Measurements from ENCODE around the gene SULT1A2. TPM values are rescaled to one million over a fixed set of nuclear protein-coding genes. Genes with fewer than 3 reads are reported as not detected.
"Not testable (repeated sequence)": the region's sequence is repeated elsewhere in the genome, so short reads cannot be mapped to it uniquely, and the experiment has no call there.

The SULT1A2 gene
- total RNA-seq, 2 donors from 2014 or later, result 0.96 to 3.1 TPM

DNA sequence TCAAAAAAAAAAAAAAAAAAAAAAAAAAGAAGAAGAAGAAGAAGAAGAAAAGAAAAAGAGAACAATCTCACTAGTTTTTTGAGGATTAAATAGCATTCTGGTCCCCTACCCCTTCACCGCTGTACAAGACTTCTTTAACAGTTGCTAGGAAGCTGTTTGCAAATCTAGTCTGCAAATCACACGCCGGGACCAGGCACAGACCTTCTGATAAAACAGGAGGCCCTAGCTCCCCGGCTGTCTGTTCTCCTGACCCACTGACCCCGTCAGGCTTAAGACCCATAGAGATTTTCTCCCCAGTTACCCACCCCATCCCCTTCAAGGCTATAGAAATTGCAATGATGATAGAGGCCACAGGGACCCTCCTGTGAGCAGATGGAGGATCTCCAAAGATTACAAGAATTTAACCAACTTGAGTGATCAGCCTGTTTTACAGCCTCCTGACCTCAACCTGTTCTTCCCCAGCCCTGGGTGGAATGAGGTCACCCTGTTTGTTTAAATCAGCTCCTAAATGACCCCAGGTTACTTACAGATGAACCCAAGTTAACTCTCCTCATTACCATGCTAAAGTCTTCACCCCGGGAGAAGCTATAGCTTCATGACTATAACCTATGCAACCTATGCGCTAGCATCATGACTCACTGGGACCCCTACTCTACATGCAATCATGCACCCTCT lies 24.8 kb upstream of the SULT1A2 start:
- Histone ChIP-seq H3K27ac (no peak overlapping the region), H3K4me1 (replicated peaks) (no peaks in the 10 kb centered on the region), H3K27me3 (replicated peaks; ENCODE audit: insufficient read depth) (no peaks in the 10 kb centered on the region), H3K4me3 (no peak overlapping the region), H3K36me3 (no peaks in the 10 kb centered on the region), H3K9me3 (no peaks in the 10 kb centered on the region)
- intact Hi-C loops (cut with DNase I), result no loop called here
- TF ChIP-seq, protein P1, sequence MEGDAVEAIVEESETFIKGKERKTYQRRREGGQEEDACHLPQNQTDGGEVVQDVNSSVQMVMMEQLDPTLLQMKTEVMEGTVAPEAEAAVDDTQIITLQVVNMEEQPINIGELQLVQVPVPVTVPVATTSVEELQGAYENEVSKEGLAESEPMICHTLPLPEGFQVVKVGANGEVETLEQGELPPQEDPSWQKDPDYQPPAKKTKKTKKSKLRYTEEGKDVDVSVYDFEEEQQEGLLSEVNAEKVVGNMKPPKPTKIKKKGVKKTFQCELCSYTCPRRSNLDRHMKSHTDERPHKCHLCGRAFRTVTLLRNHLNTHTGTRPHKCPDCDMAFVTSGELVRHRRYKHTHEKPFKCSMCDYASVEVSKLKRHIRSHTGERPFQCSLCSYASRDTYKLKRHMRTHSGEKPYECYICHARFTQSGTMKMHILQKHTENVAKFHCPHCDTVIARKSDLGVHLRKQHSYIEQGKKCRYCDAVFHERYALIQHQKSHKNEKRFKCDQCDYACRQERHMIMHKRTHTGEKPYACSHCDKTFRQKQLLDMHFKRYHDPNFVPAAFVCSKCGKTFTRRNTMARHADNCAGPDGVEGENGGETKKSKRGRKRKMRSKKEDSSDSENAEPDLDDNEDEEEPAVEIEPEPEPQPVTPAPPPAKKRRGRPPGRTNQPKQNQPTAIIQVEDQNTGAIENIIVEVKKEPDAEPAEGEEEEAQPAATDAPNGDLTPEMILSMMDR (IDR thresholded peaks at IDR 0.05), result no peak
- no peak for TF ChIP-seq POLR2A (IDR thresholded peaks at IDR 0.05)
- no peak for TF ChIP-seq POLR2AphosphoS5 (IDR thresholded peaks at IDR 0.05)
- no peak for DNase-seq (ENCODE audit: low spot score)
- 75% methylated on average over 7 of the region's 7 CpGs for WGBS

DNA sequence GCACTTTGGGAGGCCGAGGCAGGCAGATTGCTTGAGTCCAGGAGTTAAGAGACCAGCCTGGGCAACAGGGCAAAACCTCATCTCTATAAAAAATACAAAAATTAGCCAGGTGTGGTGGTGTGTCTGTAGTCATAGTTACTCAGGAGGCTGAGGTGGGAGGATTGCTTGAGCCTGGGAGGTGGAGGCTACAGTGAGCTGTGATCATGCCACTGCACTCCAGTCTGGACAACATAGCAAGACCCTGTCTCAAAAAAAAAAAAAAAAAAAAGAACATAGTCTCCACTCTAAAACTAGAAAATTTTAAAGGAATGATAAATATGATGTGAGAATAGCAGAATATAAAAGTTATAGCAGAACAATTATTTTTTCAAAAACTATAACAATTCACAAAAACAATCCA lies 23.5 kb upstream of the SULT1A2 start:
- DNase-seq (ENCODE audit: low spot score); H3K36me3 ChIP-seq; H3K9me3 ChIP-seq; H3K4me1 ChIP-seq (replicated peaks); intact Hi-C loops (cut with DNase I); H3K27me3 ChIP-seq (replicated peaks; ENCODE audit: insufficient read depth); H3K27ac ChIP-seq; H3K4me3 ChIP-seq: not testable (repeated sequence)
- 76% methylated on average over 1 of the region's 1 CpG for WGBS

DNA sequence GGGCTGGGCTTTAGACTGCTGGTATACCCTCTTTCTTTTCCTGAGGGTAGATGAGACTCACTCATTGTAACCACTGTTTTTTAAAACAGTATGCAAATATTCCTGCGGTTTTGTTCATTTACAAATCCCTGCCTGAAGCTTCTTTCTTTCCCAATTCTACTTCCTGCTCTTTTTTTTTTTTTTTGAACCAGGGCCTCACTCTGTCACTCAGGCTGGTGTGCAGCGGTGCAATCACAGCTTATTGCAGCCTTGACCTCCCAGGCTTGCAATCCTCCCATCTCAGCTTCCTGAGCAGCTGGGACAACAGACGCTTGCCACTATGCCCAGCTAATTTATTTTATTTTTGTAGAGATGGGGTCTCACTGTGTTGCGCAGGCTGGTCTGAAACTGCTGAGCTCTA lies 21.0 kb upstream of the SULT1A2 start:
- Histone ChIP-seq H3K27ac (no peak overlapping the region), H3K36me3 (no peaks in the 10 kb centered on the region), H3K4me1 (replicated peaks) (no peaks in the 10 kb centered on the region), H3K9me3 (no peaks in the 10 kb centered on the region), H3K4me3 (no peak overlapping the region), H3K27me3 (replicated peaks; ENCODE audit: insufficient read depth) (no peaks in the 10 kb centered on the region)
- intact Hi-C loops (cut with DNase I), result loop anchor here (10.0 kb wide), 1 partner anchor 123 kb away; the partner anchor contains the start of genes APOBR and CLN3
- TF ChIP-seq, protein P1 (IDR thresholded peaks at IDR 0.05), result no peak
- DNase-seq (ENCODE audit: low spot score), result no peak
- WGBS, result 60% methylated on average over 4 of the region's 4 CpGs

DNA sequence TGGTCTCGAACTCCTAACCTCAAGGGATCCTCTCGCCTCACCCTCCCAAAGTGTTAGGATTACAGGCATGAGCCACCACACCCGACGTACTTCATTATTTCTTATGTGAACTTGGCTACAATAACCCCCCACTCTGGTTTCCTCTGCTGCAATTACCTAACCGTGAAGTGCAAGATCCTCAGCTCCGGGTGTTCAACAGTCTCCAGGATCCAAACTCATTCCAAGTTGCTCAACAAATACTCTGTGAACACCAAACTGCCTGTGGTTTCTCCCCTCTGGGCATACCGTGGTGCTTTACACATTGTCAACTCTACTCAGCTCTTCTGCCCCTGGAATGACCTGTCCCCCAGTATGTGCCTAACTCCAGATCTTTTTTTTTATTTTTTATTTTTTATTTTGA lies 19.8 kb upstream of the SULT1A2 start:
- DNase-seq (ENCODE audit: low spot score), result no peak
- no peaks in the 10 kb centered on the region for H3K36me3 ChIP-seq
- intact Hi-C loops (cut with DNase I), result loop anchor here (10.0 kb wide), 1 partner anchor 122 kb away; the partner anchor contains the start of genes APOBR and CLN3
- H3K4me3 ChIP-seq, result no peak overlapping the region
- WGBS, result 75% methylated on average over 7 of the region's 7 CpGs
- no peaks in the 10 kb centered on the region for H3K4me1 ChIP-seq (replicated peaks)
- no peaks in the 10 kb centered on the region for H3K27me3 ChIP-seq (replicated peaks; ENCODE audit: insufficient read depth)
- H3K9me3 ChIP-seq, result no peaks in the 10 kb centered on the region
- H3K27ac ChIP-seq, result no peak overlapping the region
- TF ChIP-seq POLR2AphosphoS5 (IDR thresholded peaks at IDR 0.05) (no peak), POLR2A (IDR thresholded peaks at IDR 0.05) (no peak)
- TF ChIP-seq, protein P1 (IDR thresholded peaks at IDR 0.05), result no peak

DNA sequence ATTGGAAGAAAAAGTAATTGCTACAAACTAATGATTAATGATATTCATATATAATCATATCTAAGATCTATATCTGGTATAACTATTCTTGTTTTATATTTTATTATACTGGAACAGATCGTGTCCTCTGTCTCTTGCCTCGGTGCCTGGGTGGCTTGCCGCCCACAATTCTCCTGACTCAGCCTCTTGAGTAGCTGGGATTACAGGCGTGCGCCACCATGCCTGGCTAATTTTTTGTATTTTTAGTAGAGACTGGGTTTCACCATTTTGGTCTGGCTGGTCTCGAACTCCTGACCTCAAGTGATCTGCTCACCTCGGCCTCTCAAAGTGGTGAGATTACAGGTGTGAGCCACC lies 19.4 kb upstream of the SULT1A2 start:
- 76% methylated on average over 7 of the region's 7 CpGs for WGBS
- not testable (repeated sequence) for H3K36me3 ChIP-seq; H3K27me3 ChIP-seq (replicated peaks; ENCODE audit: insufficient read depth); H3K4me1 ChIP-seq (replicated peaks); H3K4me3 ChIP-seq; H3K9me3 ChIP-seq; H3K27ac ChIP-seq; DNase-seq (ENCODE audit: low spot score)
- intact Hi-C loops (cut with DNase I), result loop anchor here (10.0 kb wide), 1 partner anchor 121 kb away; the partner anchor contains the start of genes APOBR and CLN3

DNA sequence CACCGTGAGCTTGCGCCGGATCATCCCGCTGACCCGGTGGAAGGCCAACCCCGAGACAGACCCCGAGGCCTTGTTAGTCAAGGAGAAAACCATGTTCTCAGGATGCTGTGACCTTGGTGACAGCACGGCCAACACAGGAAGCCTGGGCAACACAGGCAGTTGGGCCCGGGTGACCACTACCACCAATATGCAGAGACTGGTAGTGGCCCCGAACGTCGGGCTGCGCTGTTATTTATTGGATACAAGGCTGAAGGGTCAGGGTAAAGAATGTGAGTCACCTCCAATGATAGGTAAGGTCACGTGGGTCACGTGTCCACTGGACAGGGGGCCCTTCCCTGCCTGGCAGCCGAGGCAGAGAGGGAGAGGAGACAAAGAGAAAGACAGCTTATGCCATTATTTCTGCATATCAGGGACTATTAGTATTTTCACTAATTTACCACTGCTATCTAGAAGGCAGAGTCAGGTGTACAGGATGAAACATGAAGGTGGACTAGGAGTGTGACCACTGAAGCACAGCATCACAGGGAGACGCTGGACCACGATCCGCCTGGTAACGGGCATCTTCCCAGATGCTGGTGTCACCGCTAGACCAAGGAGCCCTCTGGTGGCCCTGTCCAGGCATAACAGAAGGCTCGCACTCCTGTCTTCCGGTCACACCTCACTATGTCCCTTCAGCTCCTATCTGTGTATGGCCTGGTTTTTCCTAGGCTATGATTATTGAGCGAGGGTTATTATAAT lies 18.8 kb upstream of the SULT1A2 start:
- not testable (repeated sequence) for H3K27ac ChIP-seq; H3K27me3 ChIP-seq (replicated peaks; ENCODE audit: insufficient read depth); H3K36me3 ChIP-seq; H3K4me3 ChIP-seq; H3K9me3 ChIP-seq; H3K4me1 ChIP-seq (replicated peaks)
- TF ChIP-seq POLR2AphosphoS5 (IDR thresholded peaks at IDR 0.05), result peak; percentile 21
- TF ChIP-seq, protein P1 (IDR thresholded peaks at IDR 0.05), result peak in 3 of 4 experiments; percentile 53 to 75 (median 73)
- DNase-seq (ENCODE audit: low spot score), result peak; percentile 42
- intact Hi-C loops (cut with DNase I), result loop anchor here (10.0 kb wide), 1 partner anchor 121 kb away; the partner anchor contains the start of genes APOBR and CLN3
- 53% methylated on average over 19 of the region's 24 CpGs for WGBS

DNA sequence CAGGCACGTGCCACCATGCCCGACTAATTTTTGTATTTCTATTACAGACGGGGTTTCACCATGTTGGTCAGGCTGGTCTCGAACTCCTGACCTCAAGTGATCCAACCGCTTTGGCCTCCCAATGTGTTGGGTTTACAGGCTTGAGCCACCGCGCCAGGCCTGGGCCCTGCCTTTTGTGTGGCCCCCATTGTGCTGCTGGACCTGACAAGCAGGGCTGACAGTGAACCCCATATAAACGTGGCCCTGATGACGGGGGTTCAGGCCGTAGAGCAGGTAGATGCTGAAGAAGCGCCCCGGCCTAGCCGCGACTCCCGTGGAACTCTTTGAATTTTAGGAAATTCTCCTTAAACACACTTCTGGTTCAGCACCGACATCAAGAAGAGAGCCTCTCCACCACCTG lies 17.7 kb upstream of the SULT1A2 start:
- intact Hi-C loops (cut with DNase I), result loop anchor here (10.0 kb wide), 1 partner anchor 120 kb away; the partner anchor contains the start of genes APOBR and CLN3
- H3K4me1 ChIP-seq (replicated peaks); DNase-seq (ENCODE audit: low spot score); H3K36me3 ChIP-seq; H3K27me3 ChIP-seq (replicated peaks; ENCODE audit: insufficient read depth); H3K9me3 ChIP-seq; H3K4me3 ChIP-seq; H3K27ac ChIP-seq: not testable (repeated sequence)
- 79% methylated on average over 14 of the region's 16 CpGs for WGBS

DNA sequence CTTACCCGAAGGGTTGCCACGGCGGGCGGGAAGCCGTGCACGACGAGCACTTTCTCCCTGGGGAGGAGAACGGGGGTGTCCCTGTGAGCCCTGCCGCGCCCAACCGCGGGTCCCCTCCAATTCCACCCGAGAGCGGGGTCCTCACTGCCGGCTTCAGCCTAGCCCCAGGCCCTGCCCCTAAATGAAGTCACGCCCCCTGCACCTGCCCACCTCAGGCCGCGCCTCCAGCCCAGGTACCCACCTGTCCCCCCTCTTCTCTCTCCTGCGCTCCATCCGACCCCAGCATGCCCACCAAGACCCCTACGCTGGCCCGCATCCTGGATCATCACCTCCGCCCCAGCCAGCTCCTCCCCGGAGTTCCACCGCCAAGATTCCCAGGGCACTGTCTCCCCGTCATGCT lies 17.1 kb upstream of the SULT1A2 start:
- not testable (repeated sequence) for H3K27ac ChIP-seq; DNase-seq (ENCODE audit: low spot score); H3K4me3 ChIP-seq; H3K9me3 ChIP-seq; H3K4me1 ChIP-seq (replicated peaks); H3K36me3 ChIP-seq; H3K27me3 ChIP-seq (replicated peaks; ENCODE audit: insufficient read depth)
- WGBS, result 51% methylated on average over 3 of the region's 26 CpGs
- intact Hi-C loops (cut with DNase I), result loop anchor here (10.0 kb wide), 1 partner anchor 119 kb away; the partner anchor contains the start of genes APOBR and CLN3
